Brain microvascular endothelial cell (primary cell): Measurements from ENCODE around the gene INO80.

Experiments
- DNase-seq: peaks from one replicate; pipeline ENCODE4 v3.0.0-alpha.2; 2020
- H3K27ac ChIP-seq: fragments of 250-450 bp; sonication (Bioruptor Pico); 2 replicates; pipeline ENCODE4 v1.5.1; 2020; ENCODE audit warnings: mild to moderate bottlenecking, moderate library complexity
- H3K27me3 ChIP-seq: fragments of 250-450 bp; sonication (Bioruptor Pico); replicated peaks from 2 replicates; pipeline ENCODE4 v1.5.1; 2020; ENCODE audit warnings: mild to moderate bottlenecking
- H3K36me3 ChIP-seq: fragments of 250-450 bp; sonication (Bioruptor Pico); replicated peaks from 2 replicates; pipeline ENCODE4 v1.5.1; 2020; ENCODE audit warnings: mild to moderate bottlenecking
- H3K4me3 ChIP-seq: 2 replicates; pipeline ENCODE4 v1.5.1; 2011; ENCODE audit warnings: low read depth, mild to moderate bottlenecking, control low read depth, low read length, moderate library complexity
- in situ Hi-C: cut with HindIII; loops from 2 replicates; pipeline ENCODE4 v1.10.0; 2017; ENCODE audit warnings: low sequenced_read_pairs, low pct_ligation_motif_present
- TF ChIP-seq, protein P1 (sequence below): IDR thresholded peaks from 2 replicates; pipeline ENCODE4 v1.5.1; 2011; ENCODE audit warnings: low read depth, mild to moderate bottlenecking, moderate library complexity, low read length, control low read depth, inconsistent platforms; ENCODE audit errors: missing control alignments

INO80 gene

DNA sequence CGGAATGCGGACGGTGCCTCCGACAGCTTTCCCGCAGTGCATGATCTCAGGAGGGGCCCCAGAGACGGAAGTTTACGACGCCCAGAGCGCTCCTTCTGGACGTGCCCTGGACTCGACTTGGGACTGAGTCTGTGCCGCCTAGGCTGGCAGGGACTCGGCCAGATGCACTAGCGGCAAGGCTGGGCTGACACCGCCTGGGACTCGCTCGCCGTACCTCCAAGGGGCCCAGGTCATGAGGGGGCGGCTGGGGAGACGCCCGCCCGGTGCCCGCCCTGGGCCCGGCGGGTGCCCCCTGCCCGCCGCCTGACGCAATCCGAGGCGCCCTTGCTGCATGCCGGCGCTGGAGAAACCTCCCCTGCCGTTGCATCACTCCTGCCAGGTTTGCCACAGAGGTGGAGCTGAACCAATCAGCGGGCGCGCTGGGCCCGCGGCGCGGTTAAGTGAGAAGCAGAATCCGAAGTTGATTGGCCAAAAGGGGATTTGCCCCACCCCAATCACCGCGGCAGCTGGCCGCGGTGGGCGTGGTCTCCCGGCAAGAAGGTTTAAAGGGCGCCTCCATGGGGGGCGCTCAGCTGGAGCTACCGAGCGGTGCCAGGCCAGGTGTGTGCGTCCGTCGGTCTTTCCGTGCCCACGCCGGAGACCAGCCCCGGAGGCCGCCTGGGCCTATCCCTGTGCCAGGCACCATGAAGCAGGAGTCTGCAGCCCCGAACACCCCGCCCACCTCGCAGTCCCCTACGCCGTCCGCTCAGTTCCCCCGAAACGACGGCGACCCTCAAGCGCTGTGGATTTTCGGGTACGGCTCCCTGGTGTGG is 163.0 kb downstream of the INO80 start, which contains the start of gene CHAC1:
Gene CHAC1 (plus strand): TSS at position 571 of the 812 bp plus-strand sequence. CDS start 113 bp downstream, at position 684.
- peak within 1 kb of the TSS; percentile 69 for H3K4me3 ChIP-seq
- peak; percentile 93 for DNase-seq
- TF ChIP-seq, protein P1, sequence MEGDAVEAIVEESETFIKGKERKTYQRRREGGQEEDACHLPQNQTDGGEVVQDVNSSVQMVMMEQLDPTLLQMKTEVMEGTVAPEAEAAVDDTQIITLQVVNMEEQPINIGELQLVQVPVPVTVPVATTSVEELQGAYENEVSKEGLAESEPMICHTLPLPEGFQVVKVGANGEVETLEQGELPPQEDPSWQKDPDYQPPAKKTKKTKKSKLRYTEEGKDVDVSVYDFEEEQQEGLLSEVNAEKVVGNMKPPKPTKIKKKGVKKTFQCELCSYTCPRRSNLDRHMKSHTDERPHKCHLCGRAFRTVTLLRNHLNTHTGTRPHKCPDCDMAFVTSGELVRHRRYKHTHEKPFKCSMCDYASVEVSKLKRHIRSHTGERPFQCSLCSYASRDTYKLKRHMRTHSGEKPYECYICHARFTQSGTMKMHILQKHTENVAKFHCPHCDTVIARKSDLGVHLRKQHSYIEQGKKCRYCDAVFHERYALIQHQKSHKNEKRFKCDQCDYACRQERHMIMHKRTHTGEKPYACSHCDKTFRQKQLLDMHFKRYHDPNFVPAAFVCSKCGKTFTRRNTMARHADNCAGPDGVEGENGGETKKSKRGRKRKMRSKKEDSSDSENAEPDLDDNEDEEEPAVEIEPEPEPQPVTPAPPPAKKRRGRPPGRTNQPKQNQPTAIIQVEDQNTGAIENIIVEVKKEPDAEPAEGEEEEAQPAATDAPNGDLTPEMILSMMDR: peak; percentile 25
- no peaks in the 10 kb centered on the region for H3K36me3 ChIP-seq
- H3K27me3 ChIP-seq: no peaks in the 10 kb centered on the region
- in situ Hi-C loops: no loop called here
- peak within 1 kb of the TSS; percentile 76 for H3K27ac ChIP-seq

DNA sequence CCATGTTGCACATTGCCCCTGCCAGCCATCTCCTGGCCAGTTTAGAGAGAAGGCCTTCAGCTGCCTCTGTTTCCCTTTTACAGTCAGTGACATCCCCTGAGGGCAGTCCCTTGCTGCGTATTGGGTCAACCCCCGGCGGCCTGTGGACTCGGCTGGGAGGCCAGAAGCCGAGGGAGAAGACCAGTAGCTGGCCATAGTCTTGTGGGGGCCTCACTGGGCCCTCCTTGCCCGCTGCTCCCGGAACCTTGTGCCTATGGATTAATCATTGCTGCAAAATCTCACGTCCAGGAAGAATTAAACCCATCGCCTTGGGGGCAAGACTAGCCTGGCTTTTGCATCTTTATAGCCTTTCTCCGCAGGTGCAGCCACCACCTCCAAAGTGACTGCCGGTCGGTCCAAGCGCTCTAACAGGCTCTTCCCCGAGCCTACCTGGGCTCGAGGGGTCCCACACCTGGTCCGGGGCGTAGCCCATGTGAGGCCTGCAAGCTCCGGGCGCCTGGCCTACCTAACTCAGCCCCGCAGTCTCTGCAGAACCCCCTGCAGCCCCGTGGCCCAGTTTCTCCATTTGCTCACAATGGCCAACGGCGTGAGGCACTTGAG is 163.7 kb downstream of the INO80 start:
- TF ChIP-seq, protein P1: no peak
- no peaks in the 10 kb centered on the region for H3K27me3 ChIP-seq
- no peaks in the 10 kb centered on the region for H3K36me3 ChIP-seq
- in situ Hi-C loops: no loop called here
- no peak for DNase-seq
- H3K4me3 ChIP-seq: peak overlapping the region; percentile 69
- peak overlapping the region; percentile 76 for H3K27ac ChIP-seq

DNA sequence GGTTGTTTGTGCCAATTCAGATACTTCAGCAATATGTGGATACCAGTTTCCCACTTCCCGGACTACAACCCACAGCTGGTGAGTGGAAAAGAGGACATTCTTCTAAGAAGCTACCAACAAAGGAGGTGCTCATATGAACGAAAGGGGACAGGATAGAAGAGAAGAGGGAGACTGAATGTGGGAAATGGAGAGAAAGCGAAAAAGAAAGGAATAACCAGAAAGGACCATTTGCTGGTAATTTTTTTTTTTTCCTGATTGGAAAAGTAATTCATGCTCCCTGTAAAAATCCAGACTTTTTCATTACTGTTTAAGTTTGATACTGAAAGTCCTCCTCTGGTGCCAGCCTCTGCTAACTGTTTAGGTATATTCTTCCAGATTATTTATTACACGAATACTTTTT is 164.3 kb downstream of the INO80 start:
- no peak for DNase-seq
- in situ Hi-C loops: no loop called here
- H3K4me3 ChIP-seq: no peak overlapping the region
- TF ChIP-seq, protein P1: no peak
- no peak overlapping the region for H3K27ac ChIP-seq
- no peaks in the 10 kb centered on the region for H3K36me3 ChIP-seq
- H3K27me3 ChIP-seq: no peaks in the 10 kb centered on the region

GRCh38 chr15:40949756-40950207 is 166.3 kb downstream of the INO80 start:
- no peak for DNase-seq
- Histone ChIP-seq H3K27ac (no peak overlapping the region), H3K4me3 (no peak overlapping the region), H3K36me3 (no peaks in the 10 kb centered on the region), H3K27me3 (no peaks in the 10 kb centered on the region)
- TF ChIP-seq, protein P1: no peak
- in situ Hi-C loops: no loop called here

DNA sequence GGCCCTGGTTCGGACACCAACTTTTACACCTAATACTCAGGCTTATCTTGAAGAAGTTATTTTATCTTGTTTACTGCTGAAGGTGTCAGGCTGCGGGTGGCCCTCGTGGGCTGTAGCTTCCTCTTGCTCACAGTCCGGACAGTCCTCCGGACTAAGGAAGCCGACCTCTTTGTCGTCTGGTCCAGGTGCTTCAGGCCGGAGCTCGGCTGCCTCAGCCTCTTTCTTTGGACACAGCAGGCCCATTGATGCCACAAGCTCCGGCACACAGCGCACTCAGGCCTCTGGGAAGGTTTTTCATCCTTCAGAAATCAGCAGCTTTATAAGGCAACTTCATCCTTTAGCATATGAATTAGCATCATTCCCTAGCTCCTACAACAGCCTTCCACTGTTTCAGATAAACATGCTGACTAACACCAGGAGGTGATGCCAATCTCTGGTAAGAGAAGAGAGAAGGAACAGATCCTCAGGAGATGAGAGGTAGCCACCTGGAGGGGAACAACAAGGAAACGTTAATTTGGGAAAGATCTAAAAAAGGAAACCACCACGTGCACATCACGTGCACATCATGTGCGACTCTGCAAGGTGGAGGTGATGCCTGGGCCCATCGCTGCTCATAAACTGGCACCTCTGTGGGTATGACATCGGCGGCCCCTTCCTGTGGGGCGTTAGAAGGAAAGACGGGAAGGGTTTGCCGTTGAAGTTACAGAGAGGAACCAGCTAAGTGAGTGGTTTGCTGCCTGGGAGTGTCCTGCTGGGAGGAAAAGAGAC is 167.2 kb downstream of the INO80 start:
- no peak overlapping the region for H3K27ac ChIP-seq
- no peaks in the 10 kb centered on the region for H3K36me3 ChIP-seq
- in situ Hi-C loops: no loop called here
- no peak overlapping the region for H3K4me3 ChIP-seq
- no peak for DNase-seq
- H3K27me3 ChIP-seq: no peaks in the 10 kb centered on the region
- TF ChIP-seq, protein P1: no peak
